H1 (cell line): Measurements from ENCODE around the gene GTSE1. TPM values are rescaled to one million over a fixed set of nuclear protein-coding genes. Genes with fewer than 3 reads are reported as not detected.
"Not testable (repeated sequence)": the region's sequence is repeated elsewhere in the genome, so short reads cannot be mapped to it uniquely, and the experiment has no call there.

Source experiments
- CTCF ChIA-PET: fragments of 300-600 bp; sonication (Branson Sonifier 250); formaldehyde crosslinking; loops from one replicate; lab custom pipeline; 2021; ENCODE audit not compliant: partially characterized antibody; lab: Charles Lee
- POLR2A ChIA-PET: fragments of 300-600 bp; sonication (Branson Sonifier 250); formaldehyde crosslinking; loops from one replicate; lab custom pipeline; 2021; ENCODE audit warnings: inconsistent platforms; ENCODE audit not compliant: partially characterized antibody; lab: Charles Lee
- DNase-seq, 2 experiments: peaks; one replicate each; pipeline versions ENCODE4 v3.0.0 to v3.0.0-alpha.2; 2010 to 2022; ENCODE audit warnings: low spot score in 2 of 2, low read depth in 1 of 2, mixed read lengths in 1 of 2
- FAIRE-seq: peaks from 2 replicates; lab custom pipeline; 2011; peaks lifted over from hg19 to GRCh38; lab: Jason Lieb, UNC
- H2AFZ ChIP-seq: 2 replicates; pipeline ENCODE4 v1.8.1; 2012; ENCODE audit warnings: low read length, inconsistent platforms
- H2AK5ac ChIP-seq: 2 replicates; pipeline ENCODE4 v1.6.1; 2013; ENCODE audit warnings: low read depth, low read length
- H2BK120ac ChIP-seq: replicated peaks from 2 replicates; pipeline ENCODE3; 2013; ENCODE audit warnings: low read depth, low read length, inconsistent platforms
- H2BK12ac ChIP-seq: 2 replicates; pipeline ENCODE4 v1.6.1; 2013; ENCODE audit warnings: low read depth, low read length
- H2BK15ac ChIP-seq: 2 replicates; pipeline ENCODE4 v1.6.1; 2013; ENCODE audit warnings: low read length
- H2BK20ac ChIP-seq: 2 replicates; pipeline ENCODE4 v1.6.1; 2013; ENCODE audit warnings: low read length
- H2BK5ac ChIP-seq: 2 replicates; pipeline ENCODE4 v1.6.1; 2013; ENCODE audit warnings: low read depth, low read length
- H3K14ac ChIP-seq: 2 replicates; pipeline ENCODE4 v1.6.1; 2013; ENCODE audit warnings: inconsistent platforms; ENCODE audit not compliant: insufficient read length
- H3K18ac ChIP-seq: 2 replicates; pipeline ENCODE4 v1.6.1; 2013; ENCODE audit warnings: low read length; ENCODE audit errors: extremely low read depth
- H3K23ac ChIP-seq: 2 replicates; pipeline ENCODE4 v1.6.1; 2013; ENCODE audit warnings: inconsistent platforms; ENCODE audit not compliant: insufficient read length
- H3K23me2 ChIP-seq: 2 replicates; pipeline ENCODE4 v1.6.1; 2013; ENCODE audit warnings: low read depth, low read length
- H3K27ac ChIP-seq: 2 replicates; pipeline ENCODE4 v1.6.1; 2011; ENCODE audit warnings: low read depth, low read length, inconsistent platforms
- H3K27me3 ChIP-seq, 4 experiments: replicated peaks in 1 of 4; 1 replicate in 1 of 4; 2 replicates in 3 of 4; pipeline versions ENCODE4 v1.6.1 to v1.8.1; 2011 to 2013; ENCODE audit warnings: low read length in 3 of 4, mild to moderate bottlenecking in 3 of 4, inconsistent platforms in 2 of 4, mixed read lengths in 2 of 4, moderate library complexity in 1 of 4; ENCODE audit not compliant: control insufficient read depth in 3 of 4, insufficient read depth in 3 of 4; ENCODE audit errors: extremely low read depth in 1 of 4
- H3K36me3 ChIP-seq, 4 experiments: 2 replicates each; pipeline versions ENCODE4 v1.6.1 to v1.8.1; 2011 to 2013; ENCODE audit warnings: mild to moderate bottlenecking in 4 of 4, low read length in 3 of 4, moderate library complexity in 2 of 4, control low read depth in 1 of 4, inconsistent platforms in 1 of 4; ENCODE audit not compliant: insufficient read depth in 4 of 4, control insufficient read depth in 2 of 4
- H3K4ac ChIP-seq: replicated peaks from 2 replicates; pipeline ENCODE3; 2013; ENCODE audit warnings: low read length, low read depth, mixed read lengths, inconsistent platforms; ENCODE audit not compliant: insufficient read length
- H3K4me1 ChIP-seq, 4 experiments: replicated peaks in 1 of 4; 1 replicate in 1 of 4; 2 replicates in 3 of 4; pipeline versions ENCODE4 v1.6.1 to v1.8.1; 2011 to 2013; ENCODE audit warnings: low read length in 3 of 4, inconsistent platforms in 2 of 4, mixed read lengths in 1 of 4; ENCODE audit not compliant: insufficient read depth in 4 of 4, control insufficient read depth in 3 of 4
- H3K4me2 ChIP-seq, 2 experiments: 2 replicates each; pipeline versions ENCODE4 v1.6.1 to v1.8.1; 2011 to 2013; ENCODE audit warnings: low read depth in 2 of 2, low read length in 2 of 2, control low read depth in 1 of 2, inconsistent platforms in 1 of 2, mild to moderate bottlenecking in 1 of 2; ENCODE audit not compliant: insufficient read depth in 1 of 2
- H3K4me3 ChIP-seq, 4 experiments: fragments of 200-600, 300-600 bp in 1 of 4; sonication (generic), shearing (Covaris generic), sonication (Bioruptor Twin) in 1 of 4; 2 replicates each; pipeline versions ENCODE4 v1.5.1 to v1.8.1; 2011 to 2016; ENCODE audit warnings: low read length in 4 of 4, low read depth in 3 of 4, control low read depth in 2 of 4, inconsistent platforms in 2 of 4, mild to moderate bottlenecking in 2 of 4, mixed read lengths in 1 of 4, moderate library complexity in 1 of 4; ENCODE audit not compliant: insufficient read depth in 2 of 4; ENCODE audit errors: extremely low read depth in 1 of 4
- H3K56ac ChIP-seq: replicated peaks from 2 replicates; pipeline ENCODE3; 2013; ENCODE audit warnings: low read depth, mild to moderate bottlenecking, mixed read lengths, low read length, inconsistent platforms; ENCODE audit not compliant: insufficient read length
- H3K79me1 ChIP-seq: 2 replicates; pipeline ENCODE4 v1.6.1; 2013; ENCODE audit warnings: low read depth, low read length, control low read depth
- H3K79me2 ChIP-seq, 2 experiments: 2 replicates each; pipeline versions ENCODE4 v1.6.1 to v1.8.1; 2012 to 2013; ENCODE audit warnings: low read length in 2 of 2, mild to moderate bottlenecking in 2 of 2, inconsistent platforms in 1 of 2; ENCODE audit not compliant: insufficient read depth in 2 of 2, control insufficient read depth in 1 of 2
- H3K9ac ChIP-seq, 4 experiments: replicated peaks in 1 of 4; 1 replicate in 1 of 4; 2 replicates in 3 of 4; pipeline versions ENCODE4 v1.6.1 to v1.8.1; 2011 to 2013; ENCODE audit warnings: low read depth in 3 of 4, low read length in 3 of 4, control low read depth in 2 of 4, mild to moderate bottlenecking in 2 of 4, moderate library complexity in 2 of 4, inconsistent platforms in 1 of 4; ENCODE audit errors: extremely low read depth in 1 of 4
- H3K9me3 ChIP-seq, 2 experiments: 2 replicates each; pipeline versions ENCODE4 v1.6.1 to v1.8.1; 2012 to 2013; ENCODE audit warnings: mild to moderate bottlenecking in 2 of 2, moderate library complexity in 2 of 2, control low read depth in 1 of 2, inconsistent platforms in 1 of 2, low read depth in 1 of 2, low read length in 1 of 2, mixed read lengths in 1 of 2; ENCODE audit not compliant: insufficient read depth in 2 of 2
- H4K20me1 ChIP-seq, 2 experiments: replicated peaks in 1 of 2; 2 replicates each; pipeline versions ENCODE3 to v1.8.1; 2011 to 2013; ENCODE audit warnings: inconsistent platforms in 2 of 2, low read length in 2 of 2, mild to moderate bottlenecking in 1 of 2; ENCODE audit not compliant: insufficient read depth in 2 of 2, control insufficient read depth in 1 of 2
- H4K5ac ChIP-seq: 2 replicates; pipeline ENCODE4 v1.6.1; 2013; ENCODE audit warnings: low read length, low read depth, mixed read lengths, inconsistent platforms; ENCODE audit not compliant: insufficient read length
- H4K8ac ChIP-seq: 2 replicates; pipeline ENCODE4 v1.8.0; 2013; ENCODE audit warnings: mild to moderate bottlenecking, moderate library complexity, low read length, inconsistent platforms; ENCODE audit not compliant: insufficient read depth; ENCODE audit errors: extremely low read depth
- H4K91ac ChIP-seq: replicated peaks from 2 replicates; pipeline ENCODE3; 2013; ENCODE audit warnings: low read length, mixed read lengths, inconsistent platforms; ENCODE audit not compliant: insufficient read length
- WGBS, 2 experiments: shearing (Covaris generic) in 1 of 2; methylation state at CpG; one replicate each; pipeline versions ENCODE4 v1.1.6 to v1.1.7; 2013 to 2015; ENCODE audit warnings: low lambda C conversion rate in 2 of 2, mixed read lengths in 2 of 2, inconsistent platforms in 1 of 2, low coverage in 1 of 2, missing lambda C conversion rate in 1 of 2; ENCODE audit not compliant: insufficient replicate concordance in 2 of 2, insufficient coverage in 1 of 2, insufficient read length in 1 of 2; ENCODE audit errors: extremely low coverage in 1 of 2, missing lambda C conversion rate in 1 of 2; 5-methylcytosine and 5-hydroxymethylcytosine counted together
- polyA plus RNA-seq, 7 experiments: library from polyadenylated mRNA; depleted of rRNA in 3 of 7; stranded (reverse) in 5 of 7; unstranded in 2 of 7; fragments of >200 nt in 5 of 7; fragments of 200-250 nt in 2 of 7; gene quantifications; 1 replicate in 5 of 7; 2 replicates in 1 of 7; 4 replicates in 1 of 7; pipeline versions ENCODE4 v1.2.1 to v1.2.3, GENCODE V29; 2011 to 2013; ENCODE audit warnings: missing spikeins in 2 of 7, mixed read lengths in 2 of 7
- total RNA-seq: library from RNA; stranded (reverse); fragmentation: NEBNext Ultra II Directional; extraction: Animal tissue kit (Norgen Biotek cat#: 25700); gene quantifications from 2 replicates; pipeline ENCODE4 v1.2.1, GENCODE V29; 2021

The GTSE1 gene
- total and polyA plus RNA-seq, 2 of the 8 experiments (the other 6 are each of a cell fraction or from before 2014, with no cell fraction given), result 17.5 to 38.6 TPM

- WGBS, 2 experiments, result 100% methylated on average over 1 of the region's 2 CpGs; no CpG with 5 or more reads in 1 of the 2 experiments
- CTCF ChIA-PET, result interaction anchor here (0.9 to 2.7 kb wide), 6 partner anchors 9 to 196 kb away, joined by 3 to 11 read pairs (median 4); partner anchors contain the start of gene PKDREJ
- not testable (repeated sequence) for H3K56ac ChIP-seq, H2AK5ac ChIP-seq, H2BK20ac ChIP-seq, H3K4me1 ChIP-seq, H3K4ac ChIP-seq, H2BK12ac ChIP-seq, H3K79me1 ChIP-seq, H3K27ac ChIP-seq, H4K8ac ChIP-seq, H2BK5ac ChIP-seq, H3K18ac ChIP-seq, H3K14ac ChIP-seq, H3K9me3 ChIP-seq, H3K27me3 ChIP-seq, H4K20me1 ChIP-seq, H3K79me2 ChIP-seq, H2AFZ ChIP-seq, H3K9ac ChIP-seq, H3K23ac ChIP-seq, FAIRE-seq, H4K5ac ChIP-seq, H3K4me3 ChIP-seq, H3K23me2 ChIP-seq, DNase-seq, H4K91ac ChIP-seq, H3K4me2 ChIP-seq, H2BK120ac ChIP-seq, H2BK15ac ChIP-seq
- peaks cover 11 to 35% (median 18%) of the 10 kb centered on the region in 4 experiments for H3K36me3 ChIP-seq
- POLR2A ChIA-PET, result interaction anchor here (0.8 to 2.5 kb wide), 3 partner anchors 16 to 324 kb away, joined by 3 to 10 read pairs (median 3); partner anchors contain the start of gene GTSE1
Observed at GRCh38 chr22:46312848-46313247, 16.2 kb downstream of the GTSE1 start.
